NB4 (cell line): ENCODE results near the gene LMAN2.

Experiments used
- CTCF ChIP-seq: IDR thresholded peaks from one replicate; pipeline ENCODE4 v1.5.1; 2012; ENCODE audit warnings: low read depth, low read length
- MYC ChIP-seq: IDR thresholded peaks from 2 replicates; pipeline ENCODE4 v1.6.1; 2011; ENCODE audit warnings: low read depth, low read length
- POLR2A ChIP-seq: IDR thresholded peaks from 2 replicates; pipeline ENCODE4 v1.6.1; 2011; ENCODE audit warnings: mild to moderate bottlenecking; ENCODE audit not compliant: insufficient read length; ENCODE audit errors: extremely low read depth
- TF ChIP-seq, protein P1 (sequence below): IDR thresholded peaks from 2 replicates; pipeline ENCODE4 v1.6.1; 2011; ENCODE audit warnings: low read depth, low read length

DNA sequence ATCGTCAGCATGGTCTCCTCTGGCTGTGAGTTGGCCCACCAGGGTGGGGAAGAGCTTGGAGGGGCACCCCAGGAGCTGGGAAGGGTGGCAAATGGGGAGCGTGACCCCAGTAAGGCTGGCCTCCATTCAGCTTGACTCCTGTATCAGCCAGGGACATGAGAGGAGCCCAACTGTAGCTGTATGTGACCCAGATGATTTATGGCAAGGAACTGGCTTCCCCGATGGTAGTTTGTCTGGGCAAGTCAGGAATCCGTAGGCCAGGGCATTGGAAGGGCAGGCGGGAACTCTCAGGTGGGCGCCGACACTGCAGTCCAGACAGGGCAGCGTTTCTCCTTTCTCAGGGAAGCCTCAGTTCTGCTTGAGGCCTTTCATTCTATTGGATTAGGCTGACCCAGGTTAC is 35.1 kb upstream of the LMAN2 start:
- no peak for TF ChIP-seq POLR2A
- TF ChIP-seq CTCF = no peak
- no peak for TF ChIP-seq MYC
- TF ChIP-seq, protein P1, sequence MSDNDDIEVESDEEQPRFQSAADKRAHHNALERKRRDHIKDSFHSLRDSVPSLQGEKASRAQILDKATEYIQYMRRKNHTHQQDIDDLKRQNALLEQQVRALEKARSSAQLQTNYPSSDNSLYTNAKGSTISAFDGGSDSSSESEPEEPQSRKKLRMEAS = no peak
